Ishikawa (cell line): Measurements from ENCODE around the gene MORN4.

Experiments used
- CEBPB ChIP-seq: IDR thresholded peaks from 2 replicates; pipeline ENCODE4 v1.6.1; 2012
- CREB1 ChIP-seq: IDR thresholded peaks from 2 replicates; pipeline ENCODE4 v1.6.1; 2012; ENCODE audit warnings: low read depth
- EGR1 ChIP-seq: IDR thresholded peaks from 2 replicates; pipeline ENCODE4 v1.6.1; 2012
- EP300 ChIP-seq: IDR thresholded peaks from 2 replicates; pipeline ENCODE4 v1.6.1; 2012; ENCODE audit warnings: borderline replicate concordance
- FOXM1 ChIP-seq: IDR thresholded peaks from 2 replicates; pipeline ENCODE4 v1.6.1; 2012; ENCODE audit warnings: low read depth, borderline replicate concordance
- NFIC ChIP-seq: IDR thresholded peaks from 2 replicates; pipeline ENCODE4 v1.6.1; 2012
- RAD21 ChIP-seq: IDR thresholded peaks from 2 replicates; pipeline ENCODE4 v1.6.1; 2012; ENCODE audit warnings: low read depth
- TAF1 ChIP-seq: IDR thresholded peaks from 2 replicates; pipeline ENCODE4 v1.6.1; 2012; ENCODE audit warnings: low read depth, mild to moderate bottlenecking
- TCF12 ChIP-seq: IDR thresholded peaks from 2 replicates; pipeline ENCODE4 v1.6.1; 2012; ENCODE audit warnings: low read depth
- TEAD4 ChIP-seq: IDR thresholded peaks from 2 replicates; pipeline ENCODE4 v1.6.1; 2012
- USF1 ChIP-seq: IDR thresholded peaks from 2 replicates; pipeline ENCODE4 v1.6.1; 2012
- YY1 ChIP-seq: IDR thresholded peaks from 2 replicates; pipeline ENCODE4 v1.6.1; 2012; ENCODE audit warnings: low read depth
- ZBTB7A ChIP-seq: IDR thresholded peaks from 2 replicates; pipeline ENCODE4 v1.6.1; 2012; ENCODE audit warnings: low read depth
- TF ChIP-seq, protein P1 (sequence below): IDR thresholded peaks from 2 replicates; pipeline ENCODE4 v1.6.1; 2012
- TF ChIP-seq, protein P2 (sequence below): IDR thresholded peaks from 2 replicates; pipeline ENCODE4 v1.6.1; 2012; ENCODE audit warnings: low read depth, mild to moderate bottlenecking

The MORN4 gene

GRCh38 chr10:97573021-97573420, 60.3 kb downstream of the MORN4 start:
- TF ChIP-seq EGR1 (0 out of 2 replicates have a peak, but pooled peaks have one; percentile 6), RAD21 (no peak), ZBTB7A (no peak), FOXM1 (no peak), TAF1 (no peak), TEAD4 (0 out of 2 replicates have a peak, but pooled peaks have one; percentile 13), EP300 (no peak)
- TF ChIP-seq, protein P1, sequence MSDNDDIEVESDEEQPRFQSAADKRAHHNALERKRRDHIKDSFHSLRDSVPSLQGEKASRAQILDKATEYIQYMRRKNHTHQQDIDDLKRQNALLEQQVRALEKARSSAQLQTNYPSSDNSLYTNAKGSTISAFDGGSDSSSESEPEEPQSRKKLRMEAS: no peak
- TF ChIP-seq, protein P2, sequence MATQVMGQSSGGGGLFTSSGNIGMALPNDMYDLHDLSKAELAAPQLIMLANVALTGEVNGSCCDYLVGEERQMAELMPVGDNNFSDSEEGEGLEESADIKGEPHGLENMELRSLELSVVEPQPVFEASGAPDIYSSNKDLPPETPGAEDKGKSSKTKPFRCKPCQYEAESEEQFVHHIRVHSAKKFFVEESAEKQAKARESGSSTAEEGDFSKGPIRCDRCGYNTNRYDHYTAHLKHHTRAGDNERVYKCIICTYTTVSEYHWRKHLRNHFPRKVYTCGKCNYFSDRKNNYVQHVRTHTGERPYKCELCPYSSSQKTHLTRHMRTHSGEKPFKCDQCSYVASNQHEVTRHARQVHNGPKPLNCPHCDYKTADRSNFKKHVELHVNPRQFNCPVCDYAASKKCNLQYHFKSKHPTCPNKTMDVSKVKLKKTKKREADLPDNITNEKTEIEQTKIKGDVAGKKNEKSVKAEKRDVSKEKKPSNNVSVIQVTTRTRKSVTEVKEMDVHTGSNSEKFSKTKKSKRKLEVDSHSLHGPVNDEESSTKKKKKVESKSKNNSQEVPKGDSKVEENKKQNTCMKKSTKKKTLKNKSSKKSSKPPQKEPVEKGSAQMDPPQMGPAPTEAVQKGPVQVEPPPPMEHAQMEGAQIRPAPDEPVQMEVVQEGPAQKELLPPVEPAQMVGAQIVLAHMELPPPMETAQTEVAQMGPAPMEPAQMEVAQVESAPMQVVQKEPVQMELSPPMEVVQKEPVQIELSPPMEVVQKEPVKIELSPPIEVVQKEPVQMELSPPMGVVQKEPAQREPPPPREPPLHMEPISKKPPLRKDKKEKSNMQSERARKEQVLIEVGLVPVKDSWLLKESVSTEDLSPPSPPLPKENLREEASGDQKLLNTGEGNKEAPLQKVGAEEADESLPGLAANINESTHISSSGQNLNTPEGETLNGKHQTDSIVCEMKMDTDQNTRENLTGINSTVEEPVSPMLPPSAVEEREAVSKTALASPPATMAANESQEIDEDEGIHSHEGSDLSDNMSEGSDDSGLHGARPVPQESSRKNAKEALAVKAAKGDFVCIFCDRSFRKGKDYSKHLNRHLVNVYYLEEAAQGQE: no peak

DNA sequence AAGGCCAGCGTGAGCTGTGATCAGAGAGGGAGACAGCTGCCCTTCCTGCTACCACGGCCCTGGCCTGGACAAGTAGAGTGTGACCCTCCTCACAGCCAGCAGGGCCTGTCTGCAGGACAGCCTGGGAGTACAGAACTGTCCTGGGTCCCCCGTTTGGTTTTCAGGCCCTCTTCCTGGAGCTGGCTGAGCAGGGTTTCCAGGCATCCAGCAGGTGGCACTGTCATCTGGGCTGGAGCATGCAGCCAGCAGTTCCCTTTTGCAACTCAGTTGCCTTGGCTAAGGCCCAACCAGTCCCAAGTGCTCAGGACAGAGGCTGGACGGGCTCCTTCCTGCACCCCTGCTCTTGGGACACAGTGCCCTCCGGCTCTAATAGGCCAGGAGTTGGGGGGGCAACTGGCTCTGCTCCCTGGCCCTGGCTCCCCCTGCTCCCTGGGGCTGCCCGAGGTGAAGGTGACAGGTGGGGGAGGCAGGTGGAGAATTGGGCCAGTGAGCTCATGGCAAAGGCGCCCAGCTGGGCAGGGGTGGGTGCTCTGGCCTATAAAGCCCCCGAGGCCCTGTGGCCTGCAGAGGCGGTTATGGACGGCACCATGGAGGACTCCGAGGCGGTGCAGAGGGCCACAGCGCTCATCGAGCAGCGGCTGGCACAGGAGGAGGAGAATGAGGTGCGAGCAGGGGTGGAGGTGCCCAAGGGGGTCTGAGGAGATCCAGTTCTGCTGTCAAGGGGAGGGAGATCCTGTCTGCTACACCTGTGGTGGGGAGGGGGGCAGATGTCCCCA, 60.9 kb downstream of the MORN4 start, which contains the start of gene ANKRD2:
Gene ANKRD2, plus strand, starts transcription at position 566 of the 776 bp plus-strand sequence. Its CDS starts 10 bp downstream, at position 576.
- no peak for TF ChIP-seq TAF1
- no peak for TF ChIP-seq YY1
- no peak for TF ChIP-seq CREB1
- peak; percentile 81 for TF ChIP-seq CEBPB
- TF ChIP-seq TCF12: no peak; the same call in 1 of the 2 replicates
- TF ChIP-seq ZBTB7A: no peak
- no peak for TF ChIP-seq EGR1
- no peak for TF ChIP-seq USF1
- no peak for TF ChIP-seq FOXM1
- TF ChIP-seq RAD21: peak; percentile 96
- TF ChIP-seq TEAD4: no peak
- TF ChIP-seq, protein P1: peak; percentile 65
- TF ChIP-seq, protein P2: no peak
- no peak for TF ChIP-seq EP300
- peak; percentile 73 for TF ChIP-seq NFIC

GRCh38 chr10:97571622-97572021, 61.7 kb downstream of the MORN4 start:
- no peak for TF ChIP-seq EP300
- TF ChIP-seq CREB1: no peak
- TF ChIP-seq TEAD4: 0 out of 2 replicates have a peak, but pooled peaks have one; percentile 25
- no peak for TF ChIP-seq FOXM1

DNA sequence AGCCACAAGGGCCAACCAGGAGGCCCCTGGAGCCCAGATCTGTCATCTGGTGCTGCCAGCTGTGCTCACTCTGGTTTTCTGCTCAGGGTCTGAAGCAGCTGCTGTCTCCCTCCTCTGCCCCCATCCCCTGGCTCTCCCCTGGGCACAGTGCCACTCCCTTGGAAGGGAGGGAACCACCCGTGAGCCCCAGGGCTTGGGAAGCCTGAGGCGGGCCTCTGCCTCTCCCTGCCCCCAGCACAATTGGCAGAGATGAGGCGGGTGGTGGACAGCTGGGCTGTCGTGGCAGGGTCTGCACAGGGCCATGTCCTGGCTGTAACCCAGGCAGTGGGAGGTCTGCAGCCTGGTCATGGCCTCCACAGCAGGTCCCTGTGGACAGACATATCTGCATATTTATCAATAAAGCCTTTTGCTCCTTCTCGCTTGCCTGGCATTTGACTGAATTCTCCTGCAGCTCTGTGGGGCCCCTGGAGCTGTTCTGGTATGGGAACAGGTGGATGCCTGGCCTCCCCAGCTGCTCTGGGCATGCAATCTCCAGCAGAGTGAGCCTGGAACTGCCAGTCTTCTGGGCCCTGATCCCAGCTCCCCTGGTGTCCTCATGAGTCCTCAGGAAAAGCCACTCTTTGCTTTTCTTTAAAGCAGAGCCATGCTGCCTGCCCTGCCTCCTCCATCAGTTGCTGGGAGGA, 62.4 kb downstream of the MORN4 start:
- TF ChIP-seq ZBTB7A: no peak

GRCh38 chr10:97570146-97570788, 63.0 kb downstream of the MORN4 start:
- TF ChIP-seq RAD21 (no peak), NFIC (no peak), USF1 (no peak), CEBPB (no peak), TEAD4 (no peak), EGR1 (no peak), EP300 (no peak), TAF1 (no peak), TCF12 (no peak), YY1 (no peak), ZBTB7A (no peak), CREB1 (no peak), FOXM1 (no peak)
- TF ChIP-seq, protein P2: no peak
- TF ChIP-seq, protein P1: no peak
